PC-9 (cell line): ENCODE data around the gene SYNJ2. TPM values are rescaled to one million over a fixed set of nuclear protein-coding genes. Genes with fewer than 3 reads are reported as not detected.
"Not testable (repeated sequence)": the region's sequence is repeated elsewhere in the genome, so short reads cannot be mapped to it uniquely, and the experiment has no call there.

Experiments used
- BruUV-seq: library from RNA; stranded (reverse); fragments of 400-500 nt; replicated peaks from 2 replicates; lab custom pipeline; 2021; lab: Mats Ljungman, UMichigan
- CTCF ChIA-PET: fragments of 300-600 bp; sonication (Branson Sonifier 250); formaldehyde crosslinking; loops from one replicate; lab custom pipeline; 2022; ENCODE audit warnings: antibody characterized with exemption; lab: Charles Lee
- POLR2A ChIA-PET: fragments of 300-600 bp; sonication (Branson Sonifier 250); formaldehyde crosslinking; loops from one replicate; lab custom pipeline; 2022; ENCODE audit warnings: antibody characterized with exemption; ENCODE audit not compliant: unreplicated experiment; lab: Charles Lee
- DNase-seq, 2 experiments: peaks; one replicate each; pipeline versions ENCODE4 v3.0.0 to v3.0.0-alpha.2; 2015 to 2022; ENCODE audit warnings: mixed read lengths in 1 of 2
- H2AFZ ChIP-seq: fragments of 200-600 bp; sonication (generic); 2 replicates; pipeline ENCODE4 v1.8.1; 2017; ENCODE audit warnings: antibody characterized with exemption
- H3F3A ChIP-seq: fragments of 200-600 bp; sonication (generic); 2 replicates; pipeline ENCODE4 v1.8.1; 2017; ENCODE audit warnings: antibody characterized with exemption, mild to moderate bottlenecking, low read depth; ENCODE audit not compliant: insufficient read depth
- H3K27ac ChIP-seq: fragments of 200-600 bp; sonication (generic); 2 replicates; pipeline ENCODE4 v1.6.1; 2016; ENCODE audit warnings: mixed run types
- H3K27me3 ChIP-seq: fragments of 200-600 bp; sonication (generic); 2 replicates; pipeline ENCODE4 v1.6.1; 2016; ENCODE audit warnings: low read depth, mixed run types; ENCODE audit not compliant: insufficient read depth
- H3K36me3 ChIP-seq: fragments of 200-600 bp; sonication (generic); 2 replicates; pipeline ENCODE4 v1.6.1; 2016; ENCODE audit warnings: low read depth, mixed run types
- H3K4me1 ChIP-seq: fragments of 200-600 bp; sonication (generic); replicated peaks from 2 replicates; pipeline ENCODE4 v1.6.1; 2016; ENCODE audit warnings: mixed run types; ENCODE audit not compliant: insufficient read depth
- H3K4me2 ChIP-seq: fragments of 200-600 bp; sonication (generic); 2 replicates; pipeline ENCODE4 v1.6.1; 2017; ENCODE audit warnings: mixed run types
- H3K4me3 ChIP-seq: fragments of 200-600 bp; sonication (generic); 2 replicates; pipeline ENCODE4 v1.6.1; 2016; ENCODE audit warnings: mixed run types
- H3K79me2 ChIP-seq: fragments of 200-600 bp; sonication (generic); 2 replicates; pipeline ENCODE4 v1.6.1; 2017; ENCODE audit warnings: low read depth, mixed run types
- H3K9me2 ChIP-seq: fragments of 200-600 bp; sonication (generic); 2 replicates; pipeline ENCODE4 v1.8.1; 2017; ENCODE audit warnings: mild to moderate bottlenecking; ENCODE audit not compliant: insufficient read depth
- H3K9me3 ChIP-seq: fragments of 200-600 bp; sonication (generic); 2 replicates; pipeline ENCODE4 v1.8.1; 2016; ENCODE audit warnings: low read depth; ENCODE audit not compliant: insufficient read depth
- H4K20me1 ChIP-seq: fragments of 200-600 bp; sonication (generic); 2 replicates; pipeline ENCODE4 v1.8.1; 2017; ENCODE audit not compliant: insufficient read depth
- EZH2 ChIP-seq: fragments of 200-600 bp; sonication (generic); IDR thresholded peaks from 2 replicates; pipeline ENCODE4 v1.8.0; 2017; ENCODE audit warnings: antibody characterized with exemption, low read depth
- intact Hi-C: fragments of 100-400 bp; cut with micrococcal nuclease; formaldehyde crosslinking; loops from one replicate; pipeline ENCODE4 v1.10.0; 2022; ENCODE audit not compliant: unreplicated experiment
- total RNA-seq: library from RNA; stranded (reverse); gene quantifications from 2 replicates; pipeline ENCODE4 v1.2.3, GENCODE V29; 2021
- TF ChIP-seq, protein P1 (sequence below): fragments of 200-600 bp; sonication (generic); conservative IDR thresholded peaks from 2 replicates; pipeline ENCODE4 v1.6.1; 2017; ENCODE audit warnings: mixed run types, antibody characterized with exemption, mild to moderate bottlenecking, moderate library complexity

Gene SYNJ2
- total RNA-seq, 1 experiment from 2014 or later: 30.3 TPM

DNA sequence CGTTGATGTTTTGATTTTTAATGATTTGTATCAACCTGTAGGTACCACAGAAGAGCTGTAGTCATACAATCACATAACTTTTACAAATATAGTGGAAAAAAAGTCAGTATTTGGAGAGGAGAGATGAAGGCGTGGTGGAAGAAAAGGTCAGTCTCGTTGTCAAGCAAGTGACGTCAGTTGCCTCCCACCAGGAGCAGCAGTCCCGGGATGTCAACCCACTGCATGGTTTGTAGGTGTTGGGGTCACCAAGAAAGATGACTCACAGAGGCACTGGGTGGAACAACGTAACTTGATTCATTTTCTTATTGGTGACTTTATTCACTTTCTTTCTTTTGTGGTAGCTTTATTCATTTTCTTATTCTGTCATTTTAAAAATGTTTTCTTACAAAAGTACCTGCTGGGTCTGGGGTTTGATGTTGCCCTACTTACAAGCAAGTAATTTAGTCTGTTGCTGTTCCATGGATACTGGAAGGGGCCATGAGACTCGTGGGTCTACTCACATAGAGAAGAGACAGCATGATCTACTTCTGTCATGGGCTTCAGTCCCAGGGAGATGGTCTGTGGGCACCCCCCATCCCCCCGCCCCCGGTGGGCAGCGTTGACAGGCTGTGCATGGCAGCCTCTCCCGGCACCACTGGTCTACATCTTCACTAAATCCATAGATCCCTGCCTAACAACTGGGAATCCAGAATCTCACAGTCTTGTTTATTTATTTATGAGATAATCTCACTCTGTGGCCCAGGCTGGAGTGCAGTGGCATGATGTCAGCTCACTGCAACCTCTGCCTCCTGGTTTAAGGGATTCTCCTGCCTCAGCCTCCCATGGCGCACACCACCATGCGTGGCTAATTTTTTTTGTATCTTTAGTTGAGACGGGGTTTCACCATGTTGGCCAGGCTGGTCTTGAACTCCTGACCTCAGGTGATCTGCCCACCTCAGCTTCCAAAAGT, 36.4 kb upstream of the SYNJ2 start:
- POLR2A ChIA-PET: no interaction called here

DNA sequence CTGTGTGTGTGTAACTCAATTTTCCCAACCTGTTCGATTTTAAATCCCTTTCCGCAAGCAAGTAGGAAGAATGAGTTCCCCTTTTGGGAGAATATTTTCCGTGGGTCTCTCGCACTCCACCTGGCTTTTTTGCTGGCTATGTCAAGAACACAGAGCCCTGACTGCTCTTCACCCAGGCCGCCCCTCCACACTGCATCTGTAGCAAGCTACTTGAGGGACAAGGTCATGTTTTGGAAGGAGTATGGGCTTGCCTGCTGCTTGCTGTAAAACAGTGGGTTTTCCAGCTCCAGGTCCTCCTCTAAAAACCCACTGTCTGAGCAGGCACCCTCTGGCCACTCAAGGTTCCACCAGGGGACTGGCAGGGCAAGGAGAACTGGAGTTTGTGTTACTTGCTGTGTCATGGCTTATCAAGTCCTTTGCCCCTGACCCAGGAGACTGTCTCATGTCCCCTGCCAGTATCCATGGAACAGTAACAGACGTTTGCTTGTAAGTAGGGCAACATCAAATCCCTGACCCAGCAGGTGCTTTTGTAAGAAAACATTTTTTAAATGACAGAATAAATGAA, 35.5 kb upstream of the SYNJ2 start:
- no peak overlapping the region for H2AFZ ChIP-seq
- no peak overlapping the region for H3K4me3 ChIP-seq
- no peak overlapping the region for H3K27ac ChIP-seq
- peaks cover 10% of the 10 kb centered on the region; the same call in 1 of the 2 replicates for H3K9me3 ChIP-seq
- no TSS peak for BruUV-seq
- H3K4me2 ChIP-seq: no peak overlapping the region
- peaks cover 6% of the 10 kb centered on the region; the same call in 1 of the 2 replicates for H3F3A ChIP-seq
- peaks cover 13% of the 10 kb centered on the region for H3K36me3 ChIP-seq
- no peaks in the 10 kb centered on the region for H3K79me2 ChIP-seq
- no peaks in the 10 kb centered on the region for H4K20me1 ChIP-seq
- no peak for DNase-seq
- TF ChIP-seq, protein P1, sequence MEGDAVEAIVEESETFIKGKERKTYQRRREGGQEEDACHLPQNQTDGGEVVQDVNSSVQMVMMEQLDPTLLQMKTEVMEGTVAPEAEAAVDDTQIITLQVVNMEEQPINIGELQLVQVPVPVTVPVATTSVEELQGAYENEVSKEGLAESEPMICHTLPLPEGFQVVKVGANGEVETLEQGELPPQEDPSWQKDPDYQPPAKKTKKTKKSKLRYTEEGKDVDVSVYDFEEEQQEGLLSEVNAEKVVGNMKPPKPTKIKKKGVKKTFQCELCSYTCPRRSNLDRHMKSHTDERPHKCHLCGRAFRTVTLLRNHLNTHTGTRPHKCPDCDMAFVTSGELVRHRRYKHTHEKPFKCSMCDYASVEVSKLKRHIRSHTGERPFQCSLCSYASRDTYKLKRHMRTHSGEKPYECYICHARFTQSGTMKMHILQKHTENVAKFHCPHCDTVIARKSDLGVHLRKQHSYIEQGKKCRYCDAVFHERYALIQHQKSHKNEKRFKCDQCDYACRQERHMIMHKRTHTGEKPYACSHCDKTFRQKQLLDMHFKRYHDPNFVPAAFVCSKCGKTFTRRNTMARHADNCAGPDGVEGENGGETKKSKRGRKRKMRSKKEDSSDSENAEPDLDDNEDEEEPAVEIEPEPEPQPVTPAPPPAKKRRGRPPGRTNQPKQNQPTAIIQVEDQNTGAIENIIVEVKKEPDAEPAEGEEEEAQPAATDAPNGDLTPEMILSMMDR: no peak
- TF ChIP-seq EZH2: no peak
- intact Hi-C loops: no loop called here
- no peaks in the 10 kb centered on the region for H3K9me2 ChIP-seq
- ChIA-PET CTCF (no interaction called here), POLR2A (no interaction called here)
- no peaks in the 10 kb centered on the region for H3K4me1 ChIP-seq
- H3K27me3 ChIP-seq: no peaks in the 10 kb centered on the region

More for the DNA sequence above, 36.4 kb upstream of the SYNJ2 start:
- H3K4me1 ChIP-seq: no peaks in the 10 kb centered on the region
- H3K27ac ChIP-seq: no peak overlapping the region
- no peaks in the 10 kb centered on the region for H3K9me2 ChIP-seq
- DNase-seq: no peak
- BruUV-seq: no TSS peak
- peaks cover 3% of the 10 kb centered on the region; the same call in 1 of the 2 replicates for H3F3A ChIP-seq
- H3K9me3 ChIP-seq: peaks cover 5% of the 10 kb centered on the region; the same call in 1 of the 2 replicates
- CTCF ChIA-PET: no interaction called here
- no peaks in the 10 kb centered on the region for H3K79me2 ChIP-seq
- H2AFZ ChIP-seq: no peak overlapping the region
- H4K20me1 ChIP-seq: no peaks in the 10 kb centered on the region
- H3K4me2 ChIP-seq: no peak overlapping the region
- no peaks in the 10 kb centered on the region for H3K27me3 ChIP-seq
- H3K4me3 ChIP-seq: no peak overlapping the region
- intact Hi-C loops: no loop called here
- H3K36me3 ChIP-seq: peaks cover 13% of the 10 kb centered on the region
- TF ChIP-seq EZH2: no peak
- TF ChIP-seq, protein P1: no peak

- CTCF ChIA-PET: interaction anchor here (0.6 kb wide), 1 partner anchor 10 kb away, joined by 3 read pairs; no protein-coding TSS in a partner anchor
These were observed 34.7 kb upstream of the SYNJ2 start for GRCh38 chr6:157946865-157947532.

GRCh38 chr6:157950899-157951298, 30.8 kb upstream of the SYNJ2 start:
- H3K4me2 ChIP-seq, H3K36me3 ChIP-seq, H3F3A ChIP-seq, H3K4me3 ChIP-seq, POLR2A ChIA-PET, H3K27ac ChIP-seq, H3K9me2 ChIP-seq, intact Hi-C loops, H3K27me3 ChIP-seq, H4K20me1 ChIP-seq, CTCF ChIA-PET, H2AFZ ChIP-seq, H3K79me2 ChIP-seq, DNase-seq, BruUV-seq, H3K4me1 ChIP-seq: not testable (repeated sequence)
- H3K9me3 ChIP-seq: peaks cover 10% of the 10 kb centered on the region; the same call in 1 of the 2 replicates

More at GRCh38 chr6:157946865-157947532, 34.7 kb upstream of the SYNJ2 start:
- POLR2A ChIA-PET: no interaction called here
- intact Hi-C loops: no loop called here
- Histone ChIP-seq H3K27ac (no peak overlapping the region), H4K20me1 (no peaks in the 10 kb centered on the region), H3K27me3 (no peaks in the 10 kb centered on the region), H3K4me2 (no peak overlapping the region), H3K4me3 (no peak overlapping the region), H2AFZ (no peak overlapping the region), H3K4me1 (no peaks in the 10 kb centered on the region), H3F3A (peaks cover 6% of the 10 kb centered on the region; the same call in 1 of the 2 replicates), H3K36me3 (peaks cover 7% of the 10 kb centered on the region), H3K9me3 (peaks cover 10% of the 10 kb centered on the region; the same call in 1 of the 2 replicates), H3K9me2 (no peaks in the 10 kb centered on the region), H3K79me2 (no peaks in the 10 kb centered on the region)
- no TSS peak for BruUV-seq
- DNase-seq: no peak
- TF ChIP-seq EZH2: no peak
- TF ChIP-seq, protein P1: 0 out of 2 replicates have a peak, but pooled peaks have one; percentile 26
